SK-N-SH (cell line): ENCODE results near the gene ROBO1.

Source experiments
- EZH2phosphoT487 ChIP-seq: fragments of 200-600 bp; sonication (generic); IDR thresholded peaks from 2 replicates; pipeline ENCODE4 v1.6.1; 2017; ENCODE audit warnings: low read depth, mixed run types, mild to moderate bottlenecking, antibody characterized with exemption, moderate library complexity, borderline replicate concordance
- MAX ChIP-seq: IDR thresholded peaks from 2 replicates; pipeline ENCODE4 v1.4.0; 2012; ENCODE audit warnings: low read depth
- MXI1 ChIP-seq: IDR thresholded peaks from 2 replicates; pipeline ENCODE4 v1.6.1; 2012; ENCODE audit warnings: mild to moderate bottlenecking, low read depth, low read length, improper control_type of control experiment
- NFIC ChIP-seq: IDR thresholded peaks from 2 replicates; pipeline ENCODE4 v1.4.0; 2012; ENCODE audit warnings: borderline replicate concordance
- POLR2AphosphoS5 ChIP-seq: IDR thresholded peaks from 2 replicates; pipeline ENCODE4 v1.6.1; 2012; ENCODE audit warnings: low read depth, low read length
- RFX5 ChIP-seq: IDR thresholded peaks from 2 replicates; pipeline ENCODE4 v1.6.1; 2012; ENCODE audit warnings: mild to moderate bottlenecking, improper control_type of control experiment, low read length
- SIN3A ChIP-seq: IDR thresholded peaks from 2 replicates; pipeline ENCODE4 v1.6.1; 2012; ENCODE audit warnings: low read depth, mild to moderate bottlenecking, low read length, moderate library complexity, borderline replicate concordance
- YY1 ChIP-seq: IDR thresholded peaks from 2 replicates; pipeline ENCODE4 v1.4.0; 2012; ENCODE audit warnings: low read depth, mild to moderate bottlenecking
- TF ChIP-seq, protein P1 (sequence below): fragments of 200-600 bp; sonication (generic); IDR thresholded peaks from 2 replicates; pipeline ENCODE4 v1.6.1; 2017; ENCODE audit warnings: antibody characterized with exemption, mild to moderate bottlenecking, moderate library complexity
- TF ChIP-seq, protein P2 (sequence below): IDR thresholded peaks from 2 replicates; pipeline ENCODE4 v1.6.1; 2012; ENCODE audit warnings: mild to moderate bottlenecking, low read depth, low read length, moderate library complexity

- TF ChIP-seq MXI1 (no peak), RFX5 (no peak), EZH2phosphoT487 (no peak), YY1 (no peak), NFIC (no peak), POLR2AphosphoS5 (no peak), SIN3A (no peak), MAX (no peak)
- TF ChIP-seq, protein P1, sequence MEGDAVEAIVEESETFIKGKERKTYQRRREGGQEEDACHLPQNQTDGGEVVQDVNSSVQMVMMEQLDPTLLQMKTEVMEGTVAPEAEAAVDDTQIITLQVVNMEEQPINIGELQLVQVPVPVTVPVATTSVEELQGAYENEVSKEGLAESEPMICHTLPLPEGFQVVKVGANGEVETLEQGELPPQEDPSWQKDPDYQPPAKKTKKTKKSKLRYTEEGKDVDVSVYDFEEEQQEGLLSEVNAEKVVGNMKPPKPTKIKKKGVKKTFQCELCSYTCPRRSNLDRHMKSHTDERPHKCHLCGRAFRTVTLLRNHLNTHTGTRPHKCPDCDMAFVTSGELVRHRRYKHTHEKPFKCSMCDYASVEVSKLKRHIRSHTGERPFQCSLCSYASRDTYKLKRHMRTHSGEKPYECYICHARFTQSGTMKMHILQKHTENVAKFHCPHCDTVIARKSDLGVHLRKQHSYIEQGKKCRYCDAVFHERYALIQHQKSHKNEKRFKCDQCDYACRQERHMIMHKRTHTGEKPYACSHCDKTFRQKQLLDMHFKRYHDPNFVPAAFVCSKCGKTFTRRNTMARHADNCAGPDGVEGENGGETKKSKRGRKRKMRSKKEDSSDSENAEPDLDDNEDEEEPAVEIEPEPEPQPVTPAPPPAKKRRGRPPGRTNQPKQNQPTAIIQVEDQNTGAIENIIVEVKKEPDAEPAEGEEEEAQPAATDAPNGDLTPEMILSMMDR: no peak
- TF ChIP-seq, protein P2, sequence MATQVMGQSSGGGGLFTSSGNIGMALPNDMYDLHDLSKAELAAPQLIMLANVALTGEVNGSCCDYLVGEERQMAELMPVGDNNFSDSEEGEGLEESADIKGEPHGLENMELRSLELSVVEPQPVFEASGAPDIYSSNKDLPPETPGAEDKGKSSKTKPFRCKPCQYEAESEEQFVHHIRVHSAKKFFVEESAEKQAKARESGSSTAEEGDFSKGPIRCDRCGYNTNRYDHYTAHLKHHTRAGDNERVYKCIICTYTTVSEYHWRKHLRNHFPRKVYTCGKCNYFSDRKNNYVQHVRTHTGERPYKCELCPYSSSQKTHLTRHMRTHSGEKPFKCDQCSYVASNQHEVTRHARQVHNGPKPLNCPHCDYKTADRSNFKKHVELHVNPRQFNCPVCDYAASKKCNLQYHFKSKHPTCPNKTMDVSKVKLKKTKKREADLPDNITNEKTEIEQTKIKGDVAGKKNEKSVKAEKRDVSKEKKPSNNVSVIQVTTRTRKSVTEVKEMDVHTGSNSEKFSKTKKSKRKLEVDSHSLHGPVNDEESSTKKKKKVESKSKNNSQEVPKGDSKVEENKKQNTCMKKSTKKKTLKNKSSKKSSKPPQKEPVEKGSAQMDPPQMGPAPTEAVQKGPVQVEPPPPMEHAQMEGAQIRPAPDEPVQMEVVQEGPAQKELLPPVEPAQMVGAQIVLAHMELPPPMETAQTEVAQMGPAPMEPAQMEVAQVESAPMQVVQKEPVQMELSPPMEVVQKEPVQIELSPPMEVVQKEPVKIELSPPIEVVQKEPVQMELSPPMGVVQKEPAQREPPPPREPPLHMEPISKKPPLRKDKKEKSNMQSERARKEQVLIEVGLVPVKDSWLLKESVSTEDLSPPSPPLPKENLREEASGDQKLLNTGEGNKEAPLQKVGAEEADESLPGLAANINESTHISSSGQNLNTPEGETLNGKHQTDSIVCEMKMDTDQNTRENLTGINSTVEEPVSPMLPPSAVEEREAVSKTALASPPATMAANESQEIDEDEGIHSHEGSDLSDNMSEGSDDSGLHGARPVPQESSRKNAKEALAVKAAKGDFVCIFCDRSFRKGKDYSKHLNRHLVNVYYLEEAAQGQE: no peak
Measured at GRCh38 chr3:79161941-79162340, 605.9 kb downstream of the ROBO1 start.
